ENCODE measurements around the gene AEBP1. TPM values are rescaled to one million over a fixed set of nuclear protein-coding genes. Genes with fewer than 3 reads are reported as not detected.

AEBP1 gene
- total RNA-seq, 1 experiment from 2014 or later, result 30.1 TPM

DNA sequence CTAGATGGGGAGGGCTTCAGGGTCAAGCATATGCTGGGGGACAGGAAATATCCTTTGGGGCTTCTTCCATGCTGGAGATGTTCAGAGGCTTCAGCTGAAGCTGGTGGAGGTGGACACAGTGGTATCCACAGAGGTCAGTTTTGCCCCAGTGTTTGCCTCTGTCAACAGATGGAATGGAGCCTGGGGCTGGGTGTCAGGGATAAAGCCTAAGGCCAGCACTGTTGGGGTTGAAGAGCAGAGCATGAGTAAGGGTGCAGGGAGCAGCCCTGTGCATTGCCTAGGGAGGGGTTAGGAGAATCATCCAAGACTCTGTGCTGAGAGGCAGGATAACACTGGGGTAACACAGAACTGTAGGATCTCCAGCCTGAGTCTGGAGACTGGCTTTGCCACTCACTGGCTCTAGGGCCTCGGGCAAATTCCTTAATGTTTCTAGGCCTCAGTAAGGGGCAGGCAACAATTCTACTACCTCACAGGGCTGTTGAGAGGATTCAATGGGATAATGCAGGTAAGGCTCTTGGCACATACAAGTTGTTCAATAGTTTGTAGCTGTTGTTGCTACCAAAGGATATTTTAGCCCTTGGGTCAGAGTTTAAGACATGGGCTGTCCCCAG is 58.7 kb downstream of the AEBP1 start:
- Histone ChIP-seq H3K4me3 (ENCODE audit: low read depth, low read length, poor library complexity, severe bottlenecking) (no peak overlapping the region), H3K27ac (ENCODE audit: low read depth, low read length, poor library complexity, severe bottlenecking) (no peak overlapping the region), H3K36me3 (ENCODE audit: insufficient read depth, low read length, poor library complexity, severe bottlenecking) (no peaks in the 10 kb centered on the region), H3K9me3 (ENCODE audit: low read depth, low read length, poor library complexity, severe bottlenecking) (no peaks in the 10 kb centered on the region), H3K4me1 (ENCODE audit: insufficient read depth, low read length, poor library complexity, severe bottlenecking) (no peaks in the 10 kb centered on the region), H3K27me3 (replicated peaks; ENCODE audit: insufficient read depth, low read depth, low read length, poor library complexity) (no peaks in the 10 kb centered on the region)
- BruUV-seq (replicated peaks), result no TSS peak
- POLR2A ChIA-PET (ENCODE audit: low non-redundant PET), result no interaction called here
- no peak for TF ChIP-seq EZH2 (IDR thresholded peaks at IDR 0.05; ENCODE audit: borderline replicate concordance, low read depth, low read length, poor library complexity, severe bottlenecking)
- TF ChIP-seq, protein P1, sequence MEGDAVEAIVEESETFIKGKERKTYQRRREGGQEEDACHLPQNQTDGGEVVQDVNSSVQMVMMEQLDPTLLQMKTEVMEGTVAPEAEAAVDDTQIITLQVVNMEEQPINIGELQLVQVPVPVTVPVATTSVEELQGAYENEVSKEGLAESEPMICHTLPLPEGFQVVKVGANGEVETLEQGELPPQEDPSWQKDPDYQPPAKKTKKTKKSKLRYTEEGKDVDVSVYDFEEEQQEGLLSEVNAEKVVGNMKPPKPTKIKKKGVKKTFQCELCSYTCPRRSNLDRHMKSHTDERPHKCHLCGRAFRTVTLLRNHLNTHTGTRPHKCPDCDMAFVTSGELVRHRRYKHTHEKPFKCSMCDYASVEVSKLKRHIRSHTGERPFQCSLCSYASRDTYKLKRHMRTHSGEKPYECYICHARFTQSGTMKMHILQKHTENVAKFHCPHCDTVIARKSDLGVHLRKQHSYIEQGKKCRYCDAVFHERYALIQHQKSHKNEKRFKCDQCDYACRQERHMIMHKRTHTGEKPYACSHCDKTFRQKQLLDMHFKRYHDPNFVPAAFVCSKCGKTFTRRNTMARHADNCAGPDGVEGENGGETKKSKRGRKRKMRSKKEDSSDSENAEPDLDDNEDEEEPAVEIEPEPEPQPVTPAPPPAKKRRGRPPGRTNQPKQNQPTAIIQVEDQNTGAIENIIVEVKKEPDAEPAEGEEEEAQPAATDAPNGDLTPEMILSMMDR (conservative IDR thresholded peaks at IDR 0.05; ENCODE audit: low read depth, low read length), result no peak
- CTCF ChIA-PET, result no interaction called here
- intact Hi-C loops (cut with micrococcal nuclease; ENCODE audit: unreplicated experiment), result no loop called here
- DNase-seq (ENCODE audit: low spot score), result no peak

- no peaks in the 10 kb centered on the region for H3K27me3 ChIP-seq (replicated peaks; ENCODE audit: insufficient read depth, low read depth, low read length, poor library complexity)
- CTCF ChIA-PET, result no interaction called here
- no TSS peak for BruUV-seq (replicated peaks)
- H3K4me1 ChIP-seq (ENCODE audit: insufficient read depth, low read length, poor library complexity, severe bottlenecking), result no peaks in the 10 kb centered on the region
- no peak for DNase-seq (ENCODE audit: low spot score)
- intact Hi-C loops (cut with micrococcal nuclease; ENCODE audit: unreplicated experiment), result no loop called here
- no peak overlapping the region for H3K4me3 ChIP-seq (ENCODE audit: low read depth, low read length, poor library complexity, severe bottlenecking)
- POLR2A ChIA-PET (ENCODE audit: low non-redundant PET), result no interaction called here
- no peaks in the 10 kb centered on the region for H3K36me3 ChIP-seq (ENCODE audit: insufficient read depth, low read length, poor library complexity, severe bottlenecking)
- no peak overlapping the region for H3K27ac ChIP-seq (ENCODE audit: low read depth, low read length, poor library complexity, severe bottlenecking)
- no peak for TF ChIP-seq EZH2 (IDR thresholded peaks at IDR 0.05; ENCODE audit: borderline replicate concordance, low read depth, low read length, poor library complexity, severe bottlenecking)
- TF ChIP-seq, protein P1 (conservative IDR thresholded peaks at IDR 0.05; ENCODE audit: low read depth, low read length), result no peak
- no peaks in the 10 kb centered on the region for H3K9me3 ChIP-seq (ENCODE audit: low read depth, low read length, poor library complexity, severe bottlenecking)
These were observed 59.4 kb downstream of the AEBP1 start for GRCh38 chr7:44163591-44163990.

Small RNAs within 50 kb of the gene (microRNA-seq; reads per million reads assigned to microRNA genes)
- not detected for gene MIR6838

Other genes starting within 250 kb of the AEBP1 start
- 172 and 181 TPM in 2 replicates for gene MRPS24, start 234.8 kb upstream of the AEBP1 start, total RNA-seq (2021)
- gene URGCP, start 197.7 kb upstream of the AEBP1 start, total RNA-seq (2021), result 23.8 and 26.6 TPM in 2 replicates
- 10.6 and 11.8 TPM in 2 replicates for gene UBE2D4, start 177.9 kb upstream of the AEBP1 start, total RNA-seq (2021)
- not detected in 2 replicates for gene SPDYE1, start 106.4 kb upstream of the AEBP1 start, total RNA-seq (2021)
- gene DBNL, start 59.6 kb upstream of the AEBP1 start, total RNA-seq (2021), result 64.5 and 74.4 TPM in 2 replicates
- gene PGAM2, start 38.8 kb upstream of the AEBP1 start, total RNA-seq (2021), result not detected in 2 replicates
- 9.6 and 12.8 TPM in 2 replicates for gene POLM, start 21.8 kb upstream of the AEBP1 start, total RNA-seq (2021)
- 252 TPM in 2 replicates for gene POLD2, start 19.2 kb downstream of the AEBP1 start, total RNA-seq (2021)
- not detected in 2 replicates for gene MYL7, start 37.0 kb downstream of the AEBP1 start, total RNA-seq (2021)
- gene GCK, start 85.1 kb downstream of the AEBP1 start, total RNA-seq (2021), result not detected in 2 replicates
- 126 and 140 TPM in 2 replicates for gene YKT6, start 96.6 kb downstream of the AEBP1 start, total RNA-seq (2021)
- gene CAMK2B, start 221.2 kb downstream of the AEBP1 start, total RNA-seq (2021), result 0.13 and 0.42 TPM in 2 replicates

Data from A673 (cell line).